ENCODE data around the gene COLGALT1. TPM values are rescaled to one million over a fixed set of nuclear protein-coding genes. Genes with fewer than 3 reads are reported as not detected.

Gene COLGALT1
- total RNA-seq, 2 donors from 2014 or later: 51.4 to 90.9 TPM

GRCh38 chr19:17598953-17599352, 43.5 kb downstream of the COLGALT1 start:
- Histone ChIP-seq H3K27me3 (peaks cover 6% of the 10 kb centered on the region), H3K4me1 (no peaks in the 10 kb centered on the region), H3K27ac (no peak overlapping the region), H3K9ac (ENCODE audit: low read depth in 2 of 2, low read length in 2 of 2) (no peak overlapping the region), H3K4me3 (no peak overlapping the region), H3K9me3 (no peaks in the 10 kb centered on the region), H3K36me3 (no peaks in the 10 kb centered on the region)
- TF ChIP-seq CTCF (IDR thresholded peaks at IDR 0.05): no peak
- DNase-seq: no peak
- intact Hi-C loops (cut with DNase I): no loop called here

- intact Hi-C loops (cut with DNase I): no loop called here
- no peaks in the 10 kb centered on the region for H3K4me1 ChIP-seq
- TF ChIP-seq CTCF (IDR thresholded peaks at IDR 0.05): no peak
- no peak overlapping the region for H3K27ac ChIP-seq
- H3K9me3 ChIP-seq: no peaks in the 10 kb centered on the region
- no peaks in the 10 kb centered on the region for H3K36me3 ChIP-seq
- H3K9ac ChIP-seq (ENCODE audit: low read depth in 2 of 2, low read length in 2 of 2): no peak overlapping the region
- no peak overlapping the region for H3K4me3 ChIP-seq
- H3K27me3 ChIP-seq: peaks cover 6% of the 10 kb centered on the region
- no peak for DNase-seq
Measured at GRCh38 chr19:17599780-17600179, 44.3 kb downstream of the COLGALT1 start.

GRCh38 chr19:17601683-17602082, 46.2 kb downstream of the COLGALT1 start:
- H3K27me3 ChIP-seq: peaks cover 6% of the 10 kb centered on the region

GRCh38 chr19:17602217-17602616, 46.8 kb downstream of the COLGALT1 start:
- Histone ChIP-seq H3K4me3 (no peak overlapping the region), H3K27ac (no peak overlapping the region), H3K36me3 (no peaks in the 10 kb centered on the region), H3K9ac (ENCODE audit: low read depth in 2 of 2, low read length in 2 of 2) (no peak overlapping the region), H3K9me3 (no peaks in the 10 kb centered on the region), H3K4me1 (peaks cover 5% of the 10 kb centered on the region), H3K27me3 (peaks cover 6% of the 10 kb centered on the region)
- intact Hi-C loops (cut with DNase I): no loop called here
- no peak for TF ChIP-seq CTCF (IDR thresholded peaks at IDR 0.05)
- no peak for DNase-seq

More at GRCh38 chr19:17601683-17602082, 46.2 kb downstream of the COLGALT1 start:
- no peak overlapping the region for H3K27ac ChIP-seq
- intact Hi-C loops (cut with DNase I): no loop called here
- peaks cover 5% of the 10 kb centered on the region for H3K4me1 ChIP-seq
- no peak overlapping the region for H3K4me3 ChIP-seq
- no peak for DNase-seq
- no peaks in the 10 kb centered on the region for H3K9me3 ChIP-seq
- no peak overlapping the region for H3K9ac ChIP-seq (ENCODE audit: low read depth in 2 of 2, low read length in 2 of 2)
- no peaks in the 10 kb centered on the region for H3K36me3 ChIP-seq
- TF ChIP-seq CTCF (IDR thresholded peaks at IDR 0.05): no peak

- intact Hi-C loops (cut with DNase I): no loop called here
- no peaks in the 10 kb centered on the region for H3K9me3 ChIP-seq
- peaks cover 5% of the 10 kb centered on the region for H3K4me1 ChIP-seq
- H3K27ac ChIP-seq: no peak overlapping the region
- no peaks in the 10 kb centered on the region for H3K36me3 ChIP-seq
- TF ChIP-seq CTCF (IDR thresholded peaks at IDR 0.05): no peak
- H3K4me3 ChIP-seq: no peak overlapping the region
- H3K27me3 ChIP-seq: peaks cover 6% of the 10 kb centered on the region
- no peak overlapping the region for H3K9ac ChIP-seq (ENCODE audit: low read depth in 2 of 2, low read length in 2 of 2)
- DNase-seq: no peak
Measured at GRCh38 chr19:17602872-17603510, 47.5 kb downstream of the COLGALT1 start.

All from colonic mucosa (tissue), 4 donors.